Endothelial cell of umbilical vein (primary cell): ENCODE results near the gene DNMT1. TPM values are rescaled to one million over a fixed set of nuclear protein-coding genes. Genes with fewer than 3 reads are reported as not detected.

Experiments used
- BruUV-seq: library from RNA; stranded (reverse); fragments of 400-500 nt; replicated peaks from 2 replicates; lab custom pipeline; 2021; lab: Mats Ljungman, UMichigan
- CTCF ChIA-PET: fragments of 300-600, 350-600 bp; sonication (Branson Sonifier 250); formaldehyde crosslinking; loops from one replicate; lab custom pipeline; 2021; ENCODE audit warnings: antibody characterized with exemption, inconsistent platforms; lab: Charles Lee
- POLR2A ChIA-PET: fragments of 300-600, 350-600 bp; sonication (Branson Sonifier 250); formaldehyde crosslinking; loops from one replicate; lab custom pipeline; 2021; ENCODE audit warnings: antibody characterized with exemption, inconsistent platforms; lab: Charles Lee
- DNase-seq: peaks from one replicate; pipeline ENCODE4 v3.0.0-alpha.2; 2011; ENCODE audit warnings: low read depth, low spot score
- FAIRE-seq: peaks from 2 replicates; lab custom pipeline; 2011; peaks lifted over from hg19 to GRCh38; lab: Jason Lieb, UNC
- H2AFZ ChIP-seq: 2 replicates; pipeline ENCODE4 v1.6.0; 2012; ENCODE audit warnings: low read depth, low read length, control low read depth, inconsistent platforms
- H3K27ac ChIP-seq: 2 replicates; pipeline ENCODE4 v1.5.1; 2011; ENCODE audit warnings: low read depth, mild to moderate bottlenecking, control low read depth, low read length, moderate library complexity; ENCODE audit not compliant: insufficient read depth
- H3K27me3 ChIP-seq, 2 experiments: 2 replicates each; pipeline versions ENCODE4 v1.6.0 to v1.6.1; 2011; ENCODE audit warnings: low read length in 2 of 2, mixed read lengths in 1 of 2; ENCODE audit not compliant: control insufficient read depth in 2 of 2, insufficient read depth in 2 of 2
- H3K36me3 ChIP-seq, 2 experiments: 2 replicates in 1 of 2; 3 replicates in 1 of 2; pipeline ENCODE4 v1.5.1; 2011; ENCODE audit warnings: low read length in 2 of 2, mild to moderate bottlenecking in 1 of 2, moderate library complexity in 1 of 2; ENCODE audit not compliant: control insufficient read depth in 2 of 2, insufficient read depth in 2 of 2; ENCODE audit errors: extremely low read depth in 1 of 2
- H3K4me1 ChIP-seq: 3 replicates; pipeline ENCODE4 v1.5.1; 2011; ENCODE audit warnings: mild to moderate bottlenecking, low read length; ENCODE audit not compliant: control insufficient read depth, insufficient read depth; ENCODE audit errors: extremely low read depth
- H3K4me2 ChIP-seq: 2 replicates; pipeline ENCODE4 v1.6.1; 2011; ENCODE audit warnings: low read length, control low read depth, mixed read lengths; ENCODE audit not compliant: insufficient read depth
- H3K4me3 ChIP-seq, 3 experiments: fragments of 200-600 bp in 1 of 3; sonication (generic), shearing (Covaris generic) in 1 of 3; replicated peaks in 1 of 3; 2 replicates each; pipeline ENCODE4 v1.5.1; 2011 to 2016; ENCODE audit warnings: control low read depth in 3 of 3, low read length in 3 of 3, mild to moderate bottlenecking in 2 of 3, inconsistent platforms in 1 of 3, low read depth in 1 of 3, moderate library complexity in 1 of 3; ENCODE audit not compliant: insufficient read depth in 1 of 3
- H3K79me2 ChIP-seq: 2 replicates; pipeline ENCODE4 v1.6.0; 2012; ENCODE audit warnings: low read length, inconsistent platforms; ENCODE audit not compliant: control insufficient read depth, insufficient read depth
- H3K9ac ChIP-seq: replicated peaks from 2 replicates; pipeline ENCODE3; 2011; ENCODE audit warnings: low read length, control low read depth; ENCODE audit not compliant: insufficient read depth; ENCODE audit errors: extremely low read depth
- H3K9me1 ChIP-seq: replicated peaks from 3 replicates; pipeline ENCODE4 v1.6.0; 2011; ENCODE audit warnings: mild to moderate bottlenecking, low read length; ENCODE audit not compliant: control insufficient read depth, insufficient read depth; ENCODE audit errors: extremely low read depth
- H3K9me3 ChIP-seq: replicated peaks from 2 replicates; pipeline ENCODE4 v1.5.1; 2012; ENCODE audit warnings: low read length, inconsistent platforms; ENCODE audit not compliant: control insufficient read depth, insufficient read depth
- H4K20me1 ChIP-seq: replicated peaks from 2 replicates; pipeline ENCODE3; 2011; ENCODE audit warnings: mild to moderate bottlenecking, low read length; ENCODE audit not compliant: control insufficient read depth, insufficient read depth; ENCODE audit errors: extremely low read depth
- CTCF ChIP-seq, 2 donors: IDR thresholded peaks; 1 replicate in 1 of 2; 2 replicates in 1 of 2; pipeline ENCODE4 v1.5.1; 2011; ENCODE audit warnings: low read length in 2 of 2, mild to moderate bottlenecking in 2 of 2, moderate library complexity in 2 of 2, control low read depth in 1 of 2, inconsistent platforms in 1 of 2, low read depth in 1 of 2; ENCODE audit not compliant: insufficient read depth in 1 of 2; ENCODE audit errors: extremely low read depth in 1 of 2
- EZH2 ChIP-seq: IDR thresholded peaks from 2 replicates; pipeline ENCODE4 v1.6.1; 2012; ENCODE audit warnings: borderline replicate concordance, low read depth, mild to moderate bottlenecking, moderate library complexity, low read length, inconsistent platforms; ENCODE audit not compliant: severe bottlenecking
- FOS ChIP-seq: IDR thresholded peaks from 2 replicates; pipeline ENCODE4 v1.6.1; 2011; ENCODE audit warnings: mild to moderate bottlenecking, low read length, moderate library complexity, borderline replicate concordance; ENCODE audit not compliant: insufficient read depth
- GATA2 ChIP-seq: IDR thresholded peaks from 2 replicates; pipeline ENCODE4 v1.7.0; 2011; ENCODE audit warnings: low read depth, mild to moderate bottlenecking, moderate library complexity, mixed read lengths, low read length; ENCODE audit not compliant: insufficient read length, insufficient read depth
- JUN ChIP-seq: IDR thresholded peaks from 2 replicates; pipeline ENCODE4 v1.6.1; 2011; ENCODE audit warnings: borderline replicate concordance, low read depth; ENCODE audit not compliant: insufficient read length, insufficient read depth
- MYC ChIP-seq: IDR thresholded peaks from one replicate; pipeline ENCODE4 v1.6.1; 2011; ENCODE audit warnings: mild to moderate bottlenecking, low read depth, low read length
- POLR2A ChIP-seq: IDR thresholded peaks from 2 replicates; pipeline ENCODE4 v1.6.1; 2012; ENCODE audit warnings: low read depth, mild to moderate bottlenecking, control low read depth, low read length
- POLR2AphosphoS5 ChIP-seq: IDR thresholded peaks from 2 replicates; pipeline ENCODE4 v1.6.1; 2012; ENCODE audit warnings: low read depth, mild to moderate bottlenecking, control low read depth, low read length, moderate library complexity; ENCODE audit not compliant: insufficient read depth
- dilution Hi-C: fragments of 300-500 bp; cut with MboI; formaldehyde crosslinking; loops from one replicate; pipeline ENCODE4 v1.15.0; 2019; ENCODE audit warnings: low sequenced_read_pairs; ENCODE audit not compliant: extremely low pct_ligation_motif_present
- intact Hi-C: fragments of 100-400 bp; cut with micrococcal nuclease; formaldehyde crosslinking; loops from one replicate; pipeline ENCODE4 v1.10.0; 2022
- polyA plus RNA-seq, 4 experiments: library from polyadenylated mRNA; depleted of rRNA in 3 of 4; stranded (reverse) in 3 of 4; unstranded in 1 of 4; fragments of >200 nt; gene quantifications; 2 replicates each; pipeline versions ENCODE4 v1.2.1 to v1.2.3, GENCODE V29; 2011 to 2012; ENCODE audit warnings: missing spikeins in 1 of 4
- total RNA-seq: library from RNA; stranded (reverse); gene quantifications from 2 replicates; pipeline ENCODE4 v1.2.3, GENCODE V29; 2021
- TF ChIP-seq, protein P1 (sequence below): IDR thresholded peaks from 2 replicates; pipeline ENCODE4 v1.6.1; 2011; ENCODE audit not compliant: insufficient read depth, insufficient read length

Gene DNMT1
- total and polyA plus RNA-seq, 2 donors (not counting 3 experiments of a cell fraction or from before 2014, with no cell fraction given): 53.4 to 165 TPM

GRCh38 chr19:10134040-10134439 lies 60.7 kb downstream of the DNMT1 start:
- BruUV-seq: no TSS peak
- POLR2A ChIA-PET: no interaction called here
- no peak overlapping the region for H3K4me3 ChIP-seq
- H3K9me3 ChIP-seq: no peaks in the 10 kb centered on the region
- no peaks in the 10 kb centered on the region for H3K27me3 ChIP-seq
- FAIRE-seq (no peak), DNase-seq (no peak)
- H3K9ac ChIP-seq: no peak overlapping the region
- CTCF ChIA-PET: interaction anchor here (1.5 kb wide), 1 partner anchor 13 kb away, joined by 5 read pairs; no protein-coding TSS in a partner anchor
- no peaks in the 10 kb centered on the region for H3K4me1 ChIP-seq
- no peaks in the 10 kb centered on the region for H4K20me1 ChIP-seq
- H3K4me2 ChIP-seq: no peak overlapping the region
- TF ChIP-seq, protein P1, sequence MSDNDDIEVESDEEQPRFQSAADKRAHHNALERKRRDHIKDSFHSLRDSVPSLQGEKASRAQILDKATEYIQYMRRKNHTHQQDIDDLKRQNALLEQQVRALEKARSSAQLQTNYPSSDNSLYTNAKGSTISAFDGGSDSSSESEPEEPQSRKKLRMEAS: no peak
- no peak for TF ChIP-seq JUN
- TF ChIP-seq MYC: no peak
- no peak for TF ChIP-seq POLR2A
- no peak for TF ChIP-seq EZH2
- no peak for TF ChIP-seq FOS
- no peak for TF ChIP-seq GATA2
- no peak for TF ChIP-seq POLR2AphosphoS5
- TF ChIP-seq CTCF (IDR thresholded peaks at IDR 0.05; ENCODE audit: extremely low read depth in 1 of 2, insufficient read depth in 1 of 2, low read depth in 1 of 2, low read length in 2 of 2): no peak
- H3K27ac ChIP-seq: no peak overlapping the region
- no peak overlapping the region for H2AFZ ChIP-seq
- dilution Hi-C loops: no loop called here
- H3K9me1 ChIP-seq: no peaks in the 10 kb centered on the region
- H3K36me3 ChIP-seq: peaks cover 6 to 43% of the 10 kb centered on the region in 2 experiments
- intact Hi-C loops: no loop called here
- no peaks in the 10 kb centered on the region for H3K79me2 ChIP-seq
